DND-41 (cell line): Measurements from ENCODE around the gene TTC13.
"Not testable (repeated sequence)": the region's sequence is repeated elsewhere in the genome, so short reads cannot be mapped to it uniquely, and the experiment has no call there.

ENCODE experiments used
- ATAC-seq: fragments of 200-7000 bp; cut with Tn5 transposase; 3 replicates; pipeline ENCODE4 v1.9.1; 2021; ENCODE audit warnings: low read depth; ENCODE audit not compliant: insufficient read depth
- DNase-seq: peaks from one replicate; pipeline ENCODE4 v3.0.0-alpha.2; 2020
- H2AFZ ChIP-seq: 2 replicates; pipeline ENCODE4 v1.6.0; 2012; ENCODE audit warnings: low read depth, low read length
- H3K27ac ChIP-seq: 2 replicates; pipeline ENCODE4 v1.5.1; 2012; ENCODE audit warnings: low read length, inconsistent platforms
- H3K27me3 ChIP-seq: fragments of 200-600 bp; sonication (generic); 2 replicates; pipeline ENCODE4 v1.6.0; 2012; ENCODE audit warnings: low read length, mild to moderate bottlenecking, inconsistent platforms; ENCODE audit not compliant: insufficient read depth, poor library complexity
- H3K36me3 ChIP-seq: 2 replicates; pipeline ENCODE4 v1.5.1; 2012; ENCODE audit warnings: low read length, inconsistent platforms; ENCODE audit not compliant: insufficient read depth
- H3K4me1 ChIP-seq: 2 replicates; pipeline ENCODE4 v1.5.1; 2012; ENCODE audit warnings: mild to moderate bottlenecking, low read length; ENCODE audit not compliant: insufficient read depth
- H3K4me2 ChIP-seq: 2 replicates; pipeline ENCODE4 v1.6.0; 2012; ENCODE audit warnings: mild to moderate bottlenecking, moderate library complexity, low read length, inconsistent platforms; ENCODE audit not compliant: insufficient read depth
- H3K4me3 ChIP-seq, 2 experiments: fragments of 200-600 bp in 1 of 2; shearing (Covaris generic) in 1 of 2; 2 replicates each; pipeline ENCODE4 v1.5.1; 2012 to 2016; ENCODE audit warnings: inconsistent platforms in 2 of 2, low read length in 2 of 2, mild to moderate bottlenecking in 2 of 2, low read depth in 1 of 2, moderate library complexity in 1 of 2
- H3K79me2 ChIP-seq: 2 replicates; pipeline ENCODE4 v1.6.0; 2012; ENCODE audit warnings: low read length, inconsistent platforms; ENCODE audit not compliant: insufficient read depth
- H3K9ac ChIP-seq: 2 replicates; pipeline ENCODE4 v1.6.0; 2012; ENCODE audit warnings: low read depth, mild to moderate bottlenecking, inconsistent platforms, low read length, moderate library complexity
- H3K9me3 ChIP-seq: 2 replicates; pipeline ENCODE4 v1.5.1; 2012; ENCODE audit warnings: low read length, moderate library complexity, mild to moderate bottlenecking, inconsistent platforms; ENCODE audit not compliant: insufficient read depth, severe bottlenecking
- H4K20me1 ChIP-seq: 2 replicates; pipeline ENCODE4 v1.6.0; 2012; ENCODE audit warnings: low read length; ENCODE audit not compliant: insufficient read depth
- CTCF ChIP-seq: IDR thresholded peaks from 2 replicates; pipeline ENCODE4 v1.5.1; 2012; ENCODE audit warnings: borderline replicate concordance, low read length, moderate library complexity, mild to moderate bottlenecking; ENCODE audit not compliant: poor library complexity, severe bottlenecking; ENCODE audit errors: extremely low read depth
- EZH2 ChIP-seq: IDR thresholded peaks from 3 replicates; pipeline ENCODE4 v1.6.1; 2012; ENCODE audit warnings: borderline replicate concordance, low read depth, mild to moderate bottlenecking, moderate library complexity, low read length, inconsistent platforms; ENCODE audit not compliant: severe bottlenecking

The TTC13 gene

GRCh38 chr1:231026576-231026975, 47.9 kb upstream of the TTC13 start:
- DNase-seq: no peak
- Histone ChIP-seq H3K27ac (no peak overlapping the region), H3K79me2 (no peaks in the 10 kb centered on the region), H4K20me1 (no peaks in the 10 kb centered on the region), H3K4me1 (no peaks in the 10 kb centered on the region), H3K27me3 (no peaks in the 10 kb centered on the region), H3K9ac (no peak overlapping the region), H3K9me3 (no peaks in the 10 kb centered on the region), H2AFZ (no peak overlapping the region), H3K36me3 (no peaks in the 10 kb centered on the region), H3K4me2 (no peak overlapping the region), H3K4me3 (no peak overlapping the region)
- no peak for ATAC-seq
- TF ChIP-seq EZH2: no peak
- no peak for TF ChIP-seq CTCF

- no peaks in the 10 kb centered on the region for H3K27me3 ChIP-seq
- TF ChIP-seq EZH2: no peak
- no peak for TF ChIP-seq CTCF
- no peaks in the 10 kb centered on the region for H3K36me3 ChIP-seq
- no peak overlapping the region for H2AFZ ChIP-seq
- H3K4me3 ChIP-seq: no peak overlapping the region
- H3K4me2 ChIP-seq: no peak overlapping the region
- H3K9me3 ChIP-seq: no peaks in the 10 kb centered on the region
- DNase-seq (no peak), ATAC-seq (no peak)
- no peak overlapping the region for H3K27ac ChIP-seq
- no peaks in the 10 kb centered on the region for H4K20me1 ChIP-seq
- no peaks in the 10 kb centered on the region for H3K79me2 ChIP-seq
- H3K4me1 ChIP-seq: no peaks in the 10 kb centered on the region
- no peak overlapping the region for H3K9ac ChIP-seq
These were observed 44.5 kb upstream of the TTC13 start for GRCh38 chr1:231023150-231023549.

- H3K4me1 ChIP-seq, H3K9ac ChIP-seq, ATAC-seq, DNase-seq, H3K9me3 ChIP-seq, H3K27me3 ChIP-seq, H2AFZ ChIP-seq, H3K79me2 ChIP-seq, H3K4me2 ChIP-seq, H3K4me3 ChIP-seq, H3K27ac ChIP-seq, H4K20me1 ChIP-seq, H3K36me3 ChIP-seq: not testable (repeated sequence)
These were observed 43.9 kb upstream of the TTC13 start for GRCh38 chr1:231022543-231022942.

GRCh38 chr1:231021540-231022031, 42.9 kb upstream of the TTC13 start:
- DNase-seq (no peak), ATAC-seq (no peak)
- H3K4me1 ChIP-seq: no peaks in the 10 kb centered on the region
- no peaks in the 10 kb centered on the region for H3K36me3 ChIP-seq
- no peaks in the 10 kb centered on the region for H4K20me1 ChIP-seq
- H3K9ac ChIP-seq: no peak overlapping the region
- no peak overlapping the region for H3K4me2 ChIP-seq
- H3K27me3 ChIP-seq: no peaks in the 10 kb centered on the region
- no peaks in the 10 kb centered on the region for H3K79me2 ChIP-seq
- no peak for TF ChIP-seq CTCF
- TF ChIP-seq EZH2: no peak
- no peak overlapping the region for H2AFZ ChIP-seq
- no peaks in the 10 kb centered on the region for H3K9me3 ChIP-seq
- H3K27ac ChIP-seq: no peak overlapping the region
- H3K4me3 ChIP-seq: no peak overlapping the region
